ENCODE measurements around the gene CYTH1. TPM values are rescaled to one million over a fixed set of nuclear protein-coding genes. Genes with fewer than 3 reads are reported as not detected.
A peak's percentile ranks its signal among the peaks of the same experiment; 100 is the strongest.

The CYTH1 gene
- 29.4 TPM for total RNA-seq
- long read RNA-seq, full-length matches to known transcripts: 19 of 30 reads
- long read RNA-seq, partial matches to known transcripts: 8 of 30 reads
- long read RNA-seq, other reads (novel, unspliced or antisense): 3 of 30 reads

- intact Hi-C loops (cut with DNase I): loop anchor here (5.0 kb wide), 1 partner anchor 45 kb away; no protein-coding TSS in a partner anchor
- DNase-seq (ENCODE audit: low spot score): no peak
These were observed at the start of gene CYTH1 for GRCh38 chr17:78781893-78782304. Gene CYTH1, minus strand, starts transcription at chr17:78782273. Its CDS starts 50 bp downstream, at chr17:78782223.

DNA sequence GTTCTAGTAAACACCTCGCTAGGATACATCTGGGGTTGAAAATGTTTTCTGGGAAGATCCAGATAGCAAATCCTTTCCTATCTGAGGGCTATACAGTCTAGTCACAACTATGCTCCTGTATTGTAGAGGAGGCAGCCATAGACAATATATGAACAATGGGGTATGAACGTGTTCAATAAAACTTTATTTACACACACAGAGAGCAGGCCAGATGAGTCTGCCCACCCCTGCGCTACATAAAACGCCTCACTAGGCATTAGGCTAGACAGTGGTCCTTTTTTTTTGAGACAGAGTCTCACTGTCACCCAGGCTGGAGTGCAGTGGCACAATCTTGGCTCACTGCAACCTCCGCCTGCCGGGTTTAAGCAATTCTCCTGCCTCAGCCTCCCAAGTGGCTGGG is 47.4 kb upstream of the CYTH1 start:
- DNase-seq (ENCODE audit: low spot score): no peak
- intact Hi-C loops (cut with DNase I): no loop called here

DNA sequence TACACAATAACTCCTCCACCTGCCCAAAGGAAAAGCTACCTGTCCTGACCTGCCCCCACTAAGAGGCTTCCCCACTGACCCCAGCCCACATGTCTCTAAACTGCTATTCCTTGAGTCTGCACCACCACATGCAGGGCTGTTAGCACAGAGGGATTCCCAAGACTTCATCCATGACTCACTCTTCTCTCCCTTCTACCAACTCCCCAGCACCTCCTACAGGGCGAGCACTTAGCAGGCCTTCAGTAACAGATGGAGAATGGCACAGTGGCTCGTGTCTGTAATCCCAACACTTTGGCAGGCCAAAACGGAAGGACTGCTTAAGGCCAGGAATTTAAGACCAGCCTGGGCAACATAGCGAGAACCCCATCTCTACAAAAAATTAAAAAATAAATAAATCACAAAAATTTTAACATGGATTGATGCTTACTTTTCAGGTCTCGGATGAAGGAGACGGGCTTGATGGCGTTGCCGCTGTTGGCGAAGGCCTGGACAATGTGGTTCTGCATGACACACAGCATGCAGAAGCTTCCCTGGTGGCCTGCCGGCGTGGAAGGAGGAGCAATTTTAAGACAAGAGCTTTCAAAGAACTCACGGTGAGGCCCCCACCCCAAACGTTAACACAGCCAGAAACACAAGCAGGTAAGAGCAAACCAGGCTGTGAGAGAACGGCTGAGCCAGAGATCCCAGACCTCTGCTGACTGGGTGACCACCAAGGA is 46.6 kb upstream of the CYTH1 start:
- no peak for DNase-seq (ENCODE audit: low spot score)
- intact Hi-C loops (cut with DNase I): no loop called here

DNA sequence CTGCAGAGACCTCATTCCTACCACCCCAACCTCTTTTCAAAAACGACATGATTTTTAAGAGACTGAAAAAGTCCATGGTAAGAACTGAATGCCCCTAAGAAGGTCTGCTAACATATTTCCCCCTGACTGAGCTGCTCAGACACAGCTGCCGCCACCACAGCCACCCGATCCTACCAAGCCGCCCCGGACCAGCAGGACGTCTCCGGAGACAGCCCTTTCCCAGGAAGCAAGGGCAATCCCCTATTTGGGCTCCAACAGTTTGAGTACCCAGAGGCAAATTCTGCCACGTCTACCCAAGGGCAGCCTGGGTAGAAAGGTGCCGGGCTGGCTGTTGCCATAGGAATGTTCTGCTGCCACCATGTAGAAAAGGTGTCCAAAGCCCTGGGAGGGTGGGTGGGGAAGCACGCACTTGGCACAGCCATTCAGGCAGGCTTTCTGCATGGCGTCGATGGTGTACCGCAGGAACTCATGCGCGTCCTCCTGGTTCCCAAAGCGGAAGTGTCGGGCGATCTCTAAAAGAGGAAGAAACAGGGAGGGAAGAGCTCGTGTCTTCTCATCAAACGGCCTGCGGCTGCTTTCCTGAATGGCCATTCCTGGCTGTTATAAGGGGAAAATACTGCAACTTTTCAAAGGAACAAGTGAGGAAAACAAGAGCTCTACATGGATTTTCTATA is 44.9 kb upstream of the CYTH1 start:
- peak; percentile 85 for DNase-seq (ENCODE audit: low spot score)
- intact Hi-C loops (cut with DNase I): no loop called here

GRCh38 chr17:78826421-78826820 is 44.3 kb upstream of the CYTH1 start:
- intact Hi-C loops (cut with DNase I): no loop called here

DNA sequence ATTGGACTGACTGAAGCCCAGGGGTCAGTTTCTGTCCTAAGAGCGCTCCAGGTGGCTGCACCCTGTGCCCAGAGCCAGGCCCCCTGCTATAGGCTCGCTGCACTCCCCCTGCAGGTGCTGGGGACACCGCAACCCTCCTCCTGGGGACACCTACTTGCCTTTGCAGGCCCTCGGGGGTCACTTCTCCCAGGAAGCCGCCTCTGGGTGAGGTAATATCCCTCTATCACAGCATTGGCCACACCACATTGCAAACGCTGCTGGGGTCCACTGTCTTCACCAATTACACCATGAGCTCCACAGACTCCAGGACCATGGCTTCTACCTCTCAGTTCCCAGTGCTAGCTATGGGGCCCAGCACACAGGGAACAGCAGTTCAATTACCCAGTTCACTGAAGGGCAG is 43.6 kb upstream of the CYTH1 start:
- no peak for DNase-seq (ENCODE audit: low spot score)
- intact Hi-C loops (cut with DNase I): no loop called here

More at GRCh38 chr17:78826421-78826820, 44.3 kb upstream of the CYTH1 start:
- DNase-seq (ENCODE audit: low spot score): no peak

GRCh38 chr17:78824240-78824639 is 42.2 kb upstream of the CYTH1 start:
- no peak for DNase-seq (ENCODE audit: low spot score)
- intact Hi-C loops (cut with DNase I): no loop called here

DNA sequence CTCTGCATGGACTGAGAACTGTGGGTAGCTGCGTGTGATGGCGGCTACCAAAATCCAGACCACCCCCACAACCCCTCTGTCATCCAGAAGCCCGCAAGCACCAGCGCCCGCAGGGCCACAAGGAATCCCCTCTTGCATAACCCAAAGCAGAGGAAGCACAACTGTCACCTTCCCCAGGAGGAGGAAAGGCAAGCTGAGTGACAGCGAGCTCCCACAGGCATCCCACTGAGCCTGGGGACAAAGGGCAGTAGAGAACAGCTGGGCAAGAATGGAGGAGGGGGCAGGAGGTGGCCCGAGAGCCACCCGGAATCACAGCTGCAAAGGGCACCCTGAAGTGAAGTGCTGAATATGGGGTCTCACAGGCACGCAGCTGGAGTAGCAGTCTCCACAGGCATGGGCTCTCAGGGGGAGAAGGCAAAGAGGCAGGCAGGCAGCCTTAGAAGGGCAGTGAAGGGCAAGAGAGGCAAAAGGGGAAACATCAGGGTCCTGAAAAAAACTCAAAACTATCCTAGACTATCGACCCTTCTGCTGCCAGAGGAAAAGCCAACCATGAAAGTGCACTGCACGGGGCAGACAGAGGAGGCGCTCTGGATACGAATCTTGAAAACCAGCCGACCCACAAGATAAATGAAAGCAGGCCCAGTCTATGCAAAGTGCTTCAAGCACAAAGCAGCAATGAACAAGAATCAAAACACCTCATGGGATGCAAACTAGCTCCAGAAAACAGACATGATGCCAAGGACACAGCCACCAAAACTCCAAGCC is 41.4 kb upstream of the CYTH1 start:
- no peak for DNase-seq (ENCODE audit: low spot score)
- intact Hi-C loops (cut with DNase I): no loop called here

DNA sequence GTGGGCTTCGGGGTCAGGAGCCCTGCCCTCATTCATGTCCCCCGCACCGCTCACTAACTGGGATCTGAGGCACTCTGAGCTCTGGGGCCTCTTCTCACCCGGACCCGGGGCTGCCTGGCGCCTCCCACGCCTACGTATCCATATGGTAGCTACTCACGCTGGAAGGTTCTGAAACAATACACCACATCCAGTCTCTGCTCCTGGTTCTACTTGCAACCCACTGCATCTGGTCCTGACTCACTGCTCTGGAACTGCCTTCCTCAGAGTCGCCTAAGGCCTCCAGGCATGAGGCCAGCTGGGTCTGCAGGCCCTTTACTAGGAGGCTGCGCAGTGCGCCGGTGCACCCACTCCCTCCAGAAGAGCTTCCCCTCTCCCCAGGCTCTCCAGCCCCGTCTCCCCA is 40.5 kb upstream of the CYTH1 start:
- DNase-seq (ENCODE audit: low spot score): no peak
- intact Hi-C loops (cut with DNase I): no loop called here

- no peak for DNase-seq (ENCODE audit: low spot score)
- intact Hi-C loops (cut with DNase I): no loop called here
These were observed 39.9 kb upstream of the CYTH1 start for GRCh38 chr17:78821961-78822360.

DNA sequence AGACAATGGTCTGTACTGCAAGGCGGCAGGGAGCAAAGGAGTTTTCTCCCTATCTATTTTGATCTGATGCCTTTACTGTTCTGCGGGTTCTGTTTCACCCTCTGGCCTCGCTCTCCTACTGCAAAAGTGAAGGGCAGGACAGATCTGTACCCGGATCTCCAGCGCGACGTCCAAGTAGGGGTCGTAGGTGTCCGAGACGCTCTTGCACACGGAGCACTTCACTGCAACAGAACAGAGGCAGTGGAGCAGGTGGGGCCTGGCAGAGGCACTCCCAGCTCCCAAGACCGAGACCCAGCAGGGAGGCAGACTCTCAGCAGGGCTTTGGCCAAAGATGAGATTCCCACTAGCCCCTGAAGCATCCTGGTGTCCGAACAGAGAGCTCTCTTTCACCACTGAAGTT is 38.8 kb upstream of the CYTH1 start:
- intact Hi-C loops (cut with DNase I): no loop called here
- DNase-seq (ENCODE audit: low spot score): no peak

- no peak for DNase-seq (ENCODE audit: low spot score)
- intact Hi-C loops (cut with DNase I): no loop called here
These were observed 38.0 kb upstream of the CYTH1 start for GRCh38 chr17:78819806-78820792.

DNA sequence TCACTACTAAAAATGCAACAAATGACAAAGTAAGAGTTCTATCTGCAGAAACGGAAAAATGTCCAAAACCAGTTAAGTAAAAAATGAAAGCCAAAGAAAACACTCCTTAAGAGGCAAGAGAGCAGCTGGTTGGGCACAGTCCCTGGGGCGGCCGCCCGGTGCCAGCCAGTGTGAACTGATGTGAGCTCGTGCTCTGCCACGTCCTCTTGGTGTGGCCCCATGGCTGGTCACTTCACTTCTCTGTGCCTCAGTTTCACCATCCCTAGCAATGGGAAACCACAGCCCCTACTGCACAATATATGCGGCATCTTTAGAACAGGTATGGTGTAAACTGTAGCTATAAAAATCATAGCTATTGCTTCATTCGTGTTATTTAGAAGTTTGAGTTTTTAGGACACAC is 37.3 kb upstream of the CYTH1 start:
- no peak for DNase-seq (ENCODE audit: low spot score)

GRCh38 chr17:78818932-78819331 is 36.9 kb upstream of the CYTH1 start:
- intact Hi-C loops (cut with DNase I): no loop called here
- DNase-seq (ENCODE audit: low spot score): no peak

More for the DNA sequence above, 37.3 kb upstream of the CYTH1 start:
- intact Hi-C loops (cut with DNase I): no loop called here

GRCh38 chr17:78818152-78818846 is 36.2 kb upstream of the CYTH1 start:
- no peak for DNase-seq (ENCODE audit: low spot score)
- intact Hi-C loops (cut with DNase I): no loop called here

- no peak for DNase-seq (ENCODE audit: low spot score)
- intact Hi-C loops (cut with DNase I): no loop called here
These were observed 35.0 kb upstream of the CYTH1 start for GRCh38 chr17:78817123-78817522.

GRCh38 chr17:78815696-78816095 is 33.6 kb upstream of the CYTH1 start:
- intact Hi-C loops (cut with DNase I): no loop called here

DNA sequence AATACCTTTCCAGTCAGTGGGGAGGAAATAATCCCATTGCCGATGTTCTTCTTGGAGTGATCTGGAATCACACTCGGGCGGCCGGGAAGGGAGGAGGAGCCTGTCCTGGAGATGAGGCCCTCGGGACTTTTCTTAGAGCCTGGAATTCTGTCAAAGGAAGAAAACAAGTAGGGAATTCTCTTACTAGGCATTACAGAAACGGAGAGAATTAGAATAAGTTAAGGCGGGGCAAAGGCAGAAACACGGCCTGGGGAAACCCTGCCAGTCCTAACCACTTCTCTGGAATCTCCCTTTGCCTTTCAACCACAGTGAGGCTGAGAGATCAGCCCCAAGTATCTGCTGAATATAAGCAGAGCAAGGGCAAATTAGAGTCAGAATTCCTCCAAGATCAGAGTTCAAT is 30.8 kb upstream of the CYTH1 start:
- intact Hi-C loops (cut with DNase I): no loop called here

More at GRCh38 chr17:78815696-78816095, 33.6 kb upstream of the CYTH1 start:
- no peak for DNase-seq (ENCODE audit: low spot score)

GRCh38 chr17:78808163-78808562 is 26.1 kb upstream of the CYTH1 start:
- intact Hi-C loops (cut with DNase I): no loop called here
- no peak for DNase-seq (ENCODE audit: low spot score)

More for the DNA sequence above, 30.8 kb upstream of the CYTH1 start:
- no peak for DNase-seq (ENCODE audit: low spot score)

Measured in cardiac septum (tissue), 1 donor.